Heart right ventricle (tissue), 16 donors: Measurements from ENCODE around the gene RAPGEF2. TPM values are rescaled to one million over a fixed set of nuclear protein-coding genes. Genes with fewer than 3 reads are reported as not detected.
A peak's percentile ranks its signal among the peaks of the same experiment; 100 is the strongest.

Experiments
- ATAC-seq, 8 donors: fragments of 200-7000 bp; cut with Tn5 transposase; one replicate each; pipeline ENCODE4 v1.9.1; 2020; ENCODE audit warnings: mild to moderate bottlenecking in 8 of 8, moderate library complexity in 8 of 8, moderate number of reproducible peaks in 1 of 8
- DNase-seq, 2 donors: peaks; one replicate each; pipeline ENCODE4 v3.0.0-alpha.2; 2020
- H3K27ac ChIP-seq, 10 donors: fragments of 200-600 bp; sonication (generic) in 2 of 10; one replicate each; pipeline versions ENCODE4 v1.5.0 to v1.8.0; 2020 to 2022; ENCODE audit warnings: mild to moderate bottlenecking in 3 of 10
- H3K27me3 ChIP-seq, 7 donors: fragments of 200-600 bp; one replicate each; pipeline ENCODE4 v1.8.0; 2021 to 2022; ENCODE audit warnings: mild to moderate bottlenecking in 2 of 7
- H3K36me3 ChIP-seq, 9 donors: fragments of 200-600 bp; sonication (generic) in 1 of 9; one replicate each; pipeline versions ENCODE4 v1.5.0 to v1.8.0; 2020 to 2022; ENCODE audit warnings: mild to moderate bottlenecking in 2 of 9
- H3K4me1 ChIP-seq, 9 donors: fragments of 200-600 bp; sonication (generic) in 1 of 9; one replicate each; pipeline versions ENCODE4 v1.5.0 to v1.8.0; 2020 to 2022; ENCODE audit warnings: mild to moderate bottlenecking in 4 of 9
- H3K4me3 ChIP-seq, 10 donors: fragments of 200-600 bp; sonication (generic) in 2 of 10; one replicate each; pipeline versions ENCODE4 v1.5.0 to v1.8.0; 2020 to 2022; ENCODE audit warnings: mild to moderate bottlenecking in 7 of 10, moderate library complexity in 2 of 10
- H3K9me3 ChIP-seq, 11 donors: fragments of 200-600 bp in 10 of 11; sonication (generic) in 2 of 11; one replicate each; pipeline versions ENCODE4 v1.5.0 to v1.8.0; 2013 to 2022; ENCODE audit warnings: mild to moderate bottlenecking in 2 of 11, control low read depth in 1 of 11, moderate library complexity in 1 of 11
- CTCF ChIP-seq, 9 donors: fragments of 200-600 bp; sonication (generic) in 2 of 9; IDR thresholded peaks; one replicate each; pipeline versions ENCODE4 v1.5.0 to v1.8.0; 2021 to 2022; ENCODE audit warnings: antibody characterized with exemption in 9 of 9, mild to moderate bottlenecking in 5 of 9, moderate library complexity in 1 of 9
- WGBS, 2 donors: extraction: QIAGEN DNeasy Blood & Tissue Kit; methylation state at CpG; one replicate each; pipeline ENCODE4 v1.1.7; 2013; ENCODE audit warnings: inconsistent platforms in 1 of 2; 5-methylcytosine and 5-hydroxymethylcytosine counted together
- intact Hi-C, 10 donors: fragments of 100-400 bp; cut with DNase I; formaldehyde crosslinking; loops; one replicate each; pipeline versions ENCODE4 v1.11.1 to v1.14.2; 2022
- polyA plus RNA-seq, 2 donors: library from polyadenylated mRNA; stranded (reverse); fragments of 200-250 nt; gene quantifications; one replicate each; pipeline ENCODE4 v1.2.3, GENCODE V29; 2013
- total RNA-seq, 10 donors: library from RNA; stranded (reverse); fragmentation: NEBNext Ultra II Directional in 3 of 10; extraction: Animal tissue kit (Norgen Biotek cat#: 25700) in 3 of 10; gene quantifications; one replicate each; pipeline versions ENCODE4 v1.2.1 to v1.2.4, GENCODE V29; 2021 to 2023
- donor health status: Arrhythmogenic right ventricular cardiomyopathy.
- donor health status: ischemic (EF 13 %, LVEDD 7.1; RV severe dilation, severe dysfunction).
- donor health status: healthy with polysubstance abuse.
- donor health status: DM: no; HTN: yes; CAD: no.
- donor health status: DM: no; HTN: no; CAD: no.
- donor health status: ischemic (EF 25% LVEDD 6.9; RV normal size, moderate dysfunction).
- donor health status: ischemic (EF 25% LVEDD 5.7; RV mildly dilated, moderate dysfunction).
- donor health status: healthy.
- donor health status: DM: yes; HTN: yes; CAD: no.
- donor health status: Ischemic cardiomyopathy.
- donor health status: ischemic (EF 35%, LVEDD 5.7; RV mildly dilated, moderate dysfunction).
- donor health status: nonischemic (EF 11% LVEDD 7.7; RV severe dilation, severe dysfunction).
- donor health status: DM: yes; HTN: yes; CAD: no.
- donor health status: PGD.
- donor health status: ischemic (EF 29% LVEDD 5.4; RV normal size, mild dysfunction).
- donor health status: nonischemic (EF 23%, LVEDD 6.1; RV moderate dilation, normal function).

Gene RAPGEF2
- total and polyA plus RNA-seq, 12 donors = 9.2 to 68.8 (median 53.7) TPM

GRCh38 chr4:159272273-159273140, 169.6 kb downstream of the RAPGEF2 start:
- ATAC-seq (peak in 3 of 8 donors; percentile 2 to 8 (median 5)), DNase-seq (no peak)
- Histone ChIP-seq H3K27ac (peak overlapping the region in 9 of 10 donors; percentile 2 to 75 (median 43)), H3K27me3 (no peaks in the 10 kb centered on the region), H3K9me3 (peaks cover 0 to 4% (median 0%) of the 10 kb centered on the region in 11 donors), H3K4me3 (no peak overlapping the region), H3K4me1 (peaks cover 5 to 91% (median 72%) of the 10 kb centered on the region in 9 donors), H3K36me3 (no peaks in the 10 kb centered on the region)
- TF ChIP-seq CTCF (IDR thresholded peaks at IDR 0.05) = no peak
- intact Hi-C loops = loop anchor here in 1 of 10 donors (10.0 kb wide), 1 partner anchor 172 kb away; no protein-coding TSS in a partner anchor

- Histone ChIP-seq H3K4me1 (peaks cover 5 to 88% (median 67%) of the 10 kb centered on the region in 9 donors), H3K36me3 (no peaks in the 10 kb centered on the region), H3K4me3 (no peak overlapping the region), H3K9me3 (peaks cover 0 to 7% (median 0%) of the 10 kb centered on the region in 11 donors), H3K27me3 (no peaks in the 10 kb centered on the region), H3K27ac (peak overlapping the region in 8 of 10 donors; percentile 2 to 75 (median 43))
- ATAC-seq = peak; percentile 45 to 71 (median 64)
- peak in 1 of 2 donors; percentile 68 for DNase-seq
- intact Hi-C loops = loop anchor here in 1 of 10 donors (10.0 kb wide), 1 partner anchor 172 kb away; no protein-coding TSS in a partner anchor
- TF ChIP-seq CTCF (IDR thresholded peaks at IDR 0.05) = no peak
Measured at GRCh38 chr4:159273141-159273438, 170.2 kb downstream of the RAPGEF2 start.

- intact Hi-C loops = loop anchor here in 1 of 10 donors (10.0 kb wide), 1 partner anchor 171 kb away; no protein-coding TSS in a partner anchor
- no peak for DNase-seq
- H3K27ac ChIP-seq = peak overlapping the region in 6 of 10 donors; percentile 2 to 75 (median 43)
Measured at GRCh38 chr4:159273841-159274240, 171.0 kb downstream of the RAPGEF2 start.

More at GRCh38 chr4:159273841-159274240, 171.0 kb downstream of the RAPGEF2 start:
- H3K27me3 ChIP-seq = no peaks in the 10 kb centered on the region
- peak in 2 of 8 donors; percentile 16 to 20 for ATAC-seq
- peaks cover 0 to 7% (median 0%) of the 10 kb centered on the region in 11 donors for H3K9me3 ChIP-seq
- H3K4me1 ChIP-seq = peaks cover 5 to 88% (median 66%) of the 10 kb centered on the region in 9 donors
- no peak for TF ChIP-seq CTCF (IDR thresholded peaks at IDR 0.05)
- no peaks in the 10 kb centered on the region for H3K36me3 ChIP-seq
- no peak overlapping the region for H3K4me3 ChIP-seq
- 53 to 55% methylated on average over 9 of the region's 9 CpGs for WGBS, 2 donors
